AG10803 (cell line): ENCODE results near the gene FGD5.

Experiments
- DNase-seq: peaks from one replicate; pipeline ENCODE4 v3.0.0; 2010; ENCODE audit warnings: low read depth
- H3K4me3 ChIP-seq: 2 replicates; pipeline ENCODE4 v1.5.1; 2011; ENCODE audit warnings: mild to moderate bottlenecking, low read length, control low read depth
- CTCF ChIP-seq: conservative IDR thresholded peaks from 2 replicates; pipeline ENCODE4 v1.5.1; 2011; ENCODE audit warnings: mild to moderate bottlenecking, low read length, control low read depth, inconsistent platforms

Gene FGD5

DNA sequence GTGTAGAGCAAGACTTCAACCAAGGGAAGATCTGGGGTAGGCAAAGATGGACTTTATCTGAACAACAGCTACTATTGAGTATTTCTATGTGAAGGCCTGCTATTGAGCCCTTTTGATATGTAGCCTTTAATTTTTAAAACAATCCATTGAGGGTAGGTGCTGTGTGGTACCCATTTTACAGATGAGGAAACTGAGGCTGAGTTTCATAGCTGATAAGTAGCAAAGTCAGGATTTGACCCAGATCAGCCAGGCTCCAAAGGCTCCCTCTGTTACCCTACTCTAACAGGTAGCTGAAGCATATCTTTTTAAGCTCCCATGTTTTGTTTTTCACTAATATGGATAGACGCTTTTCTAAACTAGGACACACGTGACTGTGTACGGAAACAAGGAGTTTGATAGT lies 2.4 kb upstream of the FGD5 start:
- no peak for DNase-seq
- H3K4me3 ChIP-seq, result no peak overlapping the region
- TF ChIP-seq CTCF, result no peak

- no peak for DNase-seq
- H3K4me3 ChIP-seq, result no peak overlapping the region
- TF ChIP-seq CTCF, result no peak
Measured at GRCh38 chr3:14819671-14820070, 909 bp downstream of the FGD5 start.

DNA sequence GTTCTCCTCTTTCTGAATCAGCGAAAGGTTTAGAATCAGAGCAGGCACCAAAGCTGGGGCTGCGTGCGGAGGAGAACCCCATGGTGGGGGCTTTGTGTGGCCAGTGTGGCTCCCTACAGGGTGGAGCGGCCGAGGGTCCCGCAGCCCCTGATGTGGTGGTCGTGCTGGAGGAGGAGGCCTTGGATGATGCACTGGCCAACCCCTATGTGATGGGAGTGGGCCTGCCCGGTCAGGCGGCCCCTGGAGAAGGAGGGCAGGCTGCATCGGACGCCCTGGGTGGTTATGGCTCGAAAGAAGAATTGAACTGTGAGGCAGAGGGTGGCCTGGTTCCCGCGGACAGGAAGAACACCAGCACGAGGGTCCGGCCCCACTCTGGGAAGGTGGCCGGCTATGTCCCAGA lies 1.4 kb downstream of the FGD5 start:
- H3K4me3 ChIP-seq, result no peak overlapping the region
- no peak for TF ChIP-seq CTCF
- DNase-seq, result no peak

DNA sequence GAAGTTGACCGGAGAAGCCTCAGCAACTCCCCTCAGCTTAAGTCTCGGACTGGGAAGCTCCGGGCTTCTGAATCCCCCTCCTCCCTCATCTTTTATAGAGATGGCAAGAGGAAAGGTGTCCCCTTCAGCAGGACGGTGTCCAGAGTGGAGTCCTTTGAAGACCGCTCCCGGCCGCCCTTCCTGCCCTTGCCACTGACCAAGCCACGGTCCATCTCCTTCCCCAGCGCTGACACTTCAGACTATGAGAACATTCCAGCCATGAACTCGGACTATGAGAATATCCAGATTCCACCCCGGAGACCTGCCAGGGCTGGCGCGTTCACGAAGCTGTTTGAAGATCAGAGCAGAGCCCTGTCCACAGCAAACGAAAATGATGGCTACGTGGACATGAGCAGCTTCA lies 2.4 kb downstream of the FGD5 start:
- TF ChIP-seq CTCF, result no peak
- no peak overlapping the region for H3K4me3 ChIP-seq
- DNase-seq, result no peak

GRCh38 chr3:14822134-14822533 lies 3.4 kb downstream of the FGD5 start:
- H3K4me3 ChIP-seq, result no peak overlapping the region
- DNase-seq, result no peak
- TF ChIP-seq CTCF, result no peak

GRCh38 chr3:14822670-14823390 lies 4.1 kb downstream of the FGD5 start:
- no peak for TF ChIP-seq CTCF
- DNase-seq, result no peak
- no peak overlapping the region for H3K4me3 ChIP-seq

DNA sequence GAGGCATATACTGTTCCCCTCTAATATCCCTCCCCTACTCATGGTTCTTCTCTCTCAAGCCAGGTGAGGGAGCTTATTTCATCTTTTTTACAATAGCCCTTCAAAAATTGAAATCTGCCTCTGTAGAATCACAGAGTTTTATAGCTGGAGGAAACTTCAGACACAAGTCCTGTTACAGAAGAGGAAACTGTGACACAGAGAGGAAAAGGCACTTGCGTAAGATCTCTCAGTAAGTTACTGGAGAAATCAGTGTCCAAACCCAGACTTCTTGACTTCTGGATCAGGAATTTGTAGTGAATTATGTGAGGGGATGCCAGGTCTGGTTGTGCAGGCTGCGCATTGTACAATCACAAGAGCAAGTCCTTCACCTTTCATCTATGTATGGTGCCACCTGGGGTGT lies 4.6 kb downstream of the FGD5 start:
- TF ChIP-seq CTCF, result no peak
- no peak overlapping the region for H3K4me3 ChIP-seq
- DNase-seq, result no peak
